Type B pancreatic cell (in vitro differentiated cells): ENCODE data around the gene RPS6KL1. TPM values are rescaled to one million over a fixed set of nuclear protein-coding genes. Genes with fewer than 3 reads are reported as not detected.

Source experiments
- DNase-seq: peaks from one replicate; pipeline ENCODE4 v3.0.0; 2021; ENCODE audit warnings: mixed read lengths; ENCODE audit not compliant: unreplicated experiment; ENCODE audit errors: extremely low spot score
- H3K27ac Mint-ChIP-seq: 2 replicates; pipeline ENCODE4 v1.8.0; 2021; ENCODE audit warnings: mild to moderate bottlenecking, mixed read lengths
- H3K27me3 Mint-ChIP-seq: 2 replicates; pipeline ENCODE4 v1.8.0; 2021; ENCODE audit warnings: mixed read lengths
- H3K36me3 Mint-ChIP-seq: 2 replicates; pipeline ENCODE4 v1.8.0; 2021; ENCODE audit warnings: mixed read lengths
- H3K4me1 Mint-ChIP-seq: one replicate; pipeline ENCODE4 v1.8.0; 2021; ENCODE audit warnings: mixed read lengths; ENCODE audit not compliant: unreplicated experiment
- H3K4me3 Mint-ChIP-seq: 2 replicates; pipeline ENCODE4 v1.8.0; 2021; ENCODE audit warnings: mild to moderate bottlenecking, mixed read lengths
- H3K9me3 Mint-ChIP-seq: 2 replicates; pipeline ENCODE4 v1.8.0; 2021; ENCODE audit warnings: mixed read lengths
- CTCF ChIP-seq: fragments of 200-600 bp; sonication (generic); conservative IDR thresholded peaks from 2 replicates; pipeline ENCODE4 v1.5.0; 2021; ENCODE audit warnings: antibody characterized with exemption, mild to moderate bottlenecking
- total RNA-seq: library from RNA; stranded (reverse); gene quantifications from 2 replicates; pipeline ENCODE4 v1.2.1, GENCODE V29; 2021; ENCODE audit warnings: low replicate concordance

The RPS6KL1 gene
- total RNA-seq, 1 donor from 2014 or later: 7.5 TPM

GRCh38 chr14:74906925-74907521, 16.0 kb downstream of the RPS6KL1 start:
- Mint-ChIP-seq H3K9me3 (no peaks in the 10 kb centered on the region), H3K4me3 (no peak overlapping the region), H3K4me1 (peaks cover 4% of the 10 kb centered on the region), H3K36me3 (peaks cover 5% of the 10 kb centered on the region), H3K27me3 (no peaks in the 10 kb centered on the region), H3K27ac (no peak overlapping the region)
- peak; percentile 48 for TF ChIP-seq CTCF
- DNase-seq: no peak

- Mint-ChIP-seq H3K4me1 (peaks cover 4% of the 10 kb centered on the region), H3K4me3 (no peak overlapping the region), H3K9me3 (no peaks in the 10 kb centered on the region), H3K27me3 (no peaks in the 10 kb centered on the region), H3K36me3 (peaks cover 5% of the 10 kb centered on the region), H3K27ac (no peak overlapping the region)
- TF ChIP-seq CTCF: peak; percentile 95
- no peak for DNase-seq
These were observed 17.4 kb downstream of the RPS6KL1 start for GRCh38 chr14:74905595-74906142.

- DNase-seq: no peak
- H3K4me1 Mint-ChIP-seq: no peaks in the 10 kb centered on the region
- no peak overlapping the region for H3K4me3 Mint-ChIP-seq
- peaks cover 10% of the 10 kb centered on the region for H3K36me3 Mint-ChIP-seq
- H3K27me3 Mint-ChIP-seq: no peaks in the 10 kb centered on the region
- H3K27ac Mint-ChIP-seq: no peak overlapping the region
- no peaks in the 10 kb centered on the region for H3K9me3 Mint-ChIP-seq
- TF ChIP-seq CTCF: no peak
These were observed 18.2 kb downstream of the RPS6KL1 start for GRCh38 chr14:74904635-74905503.

- peaks cover 22% of the 10 kb centered on the region for H3K36me3 Mint-ChIP-seq
- no peak for TF ChIP-seq CTCF
- H3K27me3 Mint-ChIP-seq: no peaks in the 10 kb centered on the region
- DNase-seq: no peak
- H3K27ac Mint-ChIP-seq: no peak overlapping the region
- H3K9me3 Mint-ChIP-seq: no peaks in the 10 kb centered on the region
- no peak overlapping the region for H3K4me3 Mint-ChIP-seq
- H3K4me1 Mint-ChIP-seq: no peaks in the 10 kb centered on the region
These were observed 19.9 kb downstream of the RPS6KL1 start for GRCh38 chr14:74902941-74903705.

GRCh38 chr14:74898694-74899093, 24.4 kb downstream of the RPS6KL1 start:
- H3K27ac Mint-ChIP-seq: peak overlapping the region; percentile 48
- TF ChIP-seq CTCF: no peak
- DNase-seq: no peak
- H3K4me3 Mint-ChIP-seq: no peak overlapping the region
- H3K36me3 Mint-ChIP-seq: peaks cover 29% of the 10 kb centered on the region
- H3K4me1 Mint-ChIP-seq: no peaks in the 10 kb centered on the region
- no peaks in the 10 kb centered on the region for H3K27me3 Mint-ChIP-seq
- no peaks in the 10 kb centered on the region for H3K9me3 Mint-ChIP-seq
